ENCODE measurements around the gene FGF4. TPM values are rescaled to one million over a fixed set of nuclear protein-coding genes. Genes with fewer than 3 reads are reported as not detected.

Gene FGF4
- total RNA-seq, 1 experiment from 2014 or later = not detected

GRCh38 chr11:69760319-69760718 is 14.8 kb downstream of the FGF4 start:
- ChIA-PET CTCF (no interaction called here), POLR2A (no interaction called here)
- Histone ChIP-seq H3K36me3 (ENCODE audit: control insufficient read depth, insufficient read depth, low read length) (no peaks in the 10 kb centered on the region), H3K4me1 (no peaks in the 10 kb centered on the region), H3K9me3 (peaks cover 17% of the 10 kb centered on the region), H3K27me3 (replicated peaks; ENCODE audit: control insufficient read depth, insufficient read depth, low read length) (no peaks in the 10 kb centered on the region), H3K4me3 (ENCODE audit: low read depth, low read length) (no peak overlapping the region)
- Mint-ChIP-seq H3K4me1 (ENCODE audit: low read depth, unreplicated experiment) (no peaks in the 10 kb centered on the region), H3K27ac (ENCODE audit: unreplicated experiment) (no peak overlapping the region), H3K9me3 (ENCODE audit: unreplicated experiment) (no peaks in the 10 kb centered on the region), H3K27me3 (ENCODE audit: insufficient read depth, unreplicated experiment) (peaks cover 2% of the 10 kb centered on the region), H3K4me3 (ENCODE audit: unreplicated experiment) (no peak overlapping the region), H3K36me3 (ENCODE audit: insufficient read depth, unreplicated experiment) (no peaks in the 10 kb centered on the region)
- TF ChIP-seq, protein P1, sequence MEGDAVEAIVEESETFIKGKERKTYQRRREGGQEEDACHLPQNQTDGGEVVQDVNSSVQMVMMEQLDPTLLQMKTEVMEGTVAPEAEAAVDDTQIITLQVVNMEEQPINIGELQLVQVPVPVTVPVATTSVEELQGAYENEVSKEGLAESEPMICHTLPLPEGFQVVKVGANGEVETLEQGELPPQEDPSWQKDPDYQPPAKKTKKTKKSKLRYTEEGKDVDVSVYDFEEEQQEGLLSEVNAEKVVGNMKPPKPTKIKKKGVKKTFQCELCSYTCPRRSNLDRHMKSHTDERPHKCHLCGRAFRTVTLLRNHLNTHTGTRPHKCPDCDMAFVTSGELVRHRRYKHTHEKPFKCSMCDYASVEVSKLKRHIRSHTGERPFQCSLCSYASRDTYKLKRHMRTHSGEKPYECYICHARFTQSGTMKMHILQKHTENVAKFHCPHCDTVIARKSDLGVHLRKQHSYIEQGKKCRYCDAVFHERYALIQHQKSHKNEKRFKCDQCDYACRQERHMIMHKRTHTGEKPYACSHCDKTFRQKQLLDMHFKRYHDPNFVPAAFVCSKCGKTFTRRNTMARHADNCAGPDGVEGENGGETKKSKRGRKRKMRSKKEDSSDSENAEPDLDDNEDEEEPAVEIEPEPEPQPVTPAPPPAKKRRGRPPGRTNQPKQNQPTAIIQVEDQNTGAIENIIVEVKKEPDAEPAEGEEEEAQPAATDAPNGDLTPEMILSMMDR (IDR thresholded peaks at IDR 0.05; ENCODE audit: insufficient read depth in 1 of 2, low read depth in 1 of 2, low read length in 1 of 2, severe bottlenecking in 1 of 2, unreplicated experiment in 1 of 2) = no peak
- DNase-seq = no peak
- no TSS peak for BruUV-seq (replicated peaks)
- intact Hi-C loops (cut with micrococcal nuclease; ENCODE audit: unreplicated experiment) = no loop called here

DNA sequence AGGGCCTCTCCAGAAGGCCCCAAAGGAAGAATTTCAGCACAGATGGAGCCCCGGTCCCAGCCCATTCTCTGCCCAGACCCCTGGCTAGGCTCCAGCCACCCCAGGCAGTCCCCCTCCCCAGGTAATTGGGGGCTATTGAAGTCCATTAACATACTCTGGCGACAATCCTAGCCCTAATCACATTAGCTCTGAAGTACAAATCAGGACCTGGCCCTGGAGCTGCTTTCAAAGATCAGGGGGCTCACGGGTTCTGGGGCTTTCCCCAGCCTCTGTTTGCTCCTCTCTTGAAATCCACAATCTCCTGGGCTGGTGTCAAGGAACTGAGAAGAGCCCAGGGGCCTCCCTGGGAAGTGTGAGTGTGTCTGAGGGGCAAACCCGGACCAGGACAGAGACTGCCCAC is 22.3 kb downstream of the FGF4 start:
- Mint-ChIP-seq H3K9me3 (ENCODE audit: unreplicated experiment) (no peaks in the 10 kb centered on the region), H3K4me1 (ENCODE audit: low read depth, unreplicated experiment) (no peaks in the 10 kb centered on the region), H3K27me3 (ENCODE audit: insufficient read depth, unreplicated experiment) (no peaks in the 10 kb centered on the region), H3K27ac (ENCODE audit: unreplicated experiment) (no peak overlapping the region), H3K36me3 (ENCODE audit: insufficient read depth, unreplicated experiment) (no peaks in the 10 kb centered on the region), H3K4me3 (ENCODE audit: unreplicated experiment) (no peak overlapping the region)
- ChIA-PET CTCF (interaction anchor here (0.6 kb wide), 1 partner anchor 47 kb away, joined by 3 read pairs; no protein-coding TSS in a partner anchor), POLR2A (no interaction called here)
- Histone ChIP-seq H3K27me3 (replicated peaks; ENCODE audit: control insufficient read depth, insufficient read depth, low read length) (no peaks in the 10 kb centered on the region), H3K4me3 (ENCODE audit: low read depth, low read length) (no peak overlapping the region), H3K9me3 (peaks cover 5% of the 10 kb centered on the region), H3K36me3 (ENCODE audit: control insufficient read depth, insufficient read depth, low read length) (no peaks in the 10 kb centered on the region), H3K4me1 (no peaks in the 10 kb centered on the region)
- DNase-seq = no peak
- intact Hi-C loops (cut with micrococcal nuclease; ENCODE audit: unreplicated experiment) = no loop called here
- TF ChIP-seq, protein P1 (IDR thresholded peaks at IDR 0.05; ENCODE audit: insufficient read depth in 1 of 2, low read depth in 1 of 2, low read length in 1 of 2, severe bottlenecking in 1 of 2, unreplicated experiment in 1 of 2) = no peak
- no TSS peak for BruUV-seq (replicated peaks)

- Histone ChIP-seq H3K9me3 (peaks cover under 1% of the 10 kb centered on the region), H3K4me1 (peaks cover 6% of the 10 kb centered on the region; the same call in 1 of the 2 replicates), H3K27me3 (replicated peaks; ENCODE audit: control insufficient read depth, insufficient read depth, low read length) (no peaks in the 10 kb centered on the region), H3K36me3 (ENCODE audit: control insufficient read depth, insufficient read depth, low read length) (no peaks in the 10 kb centered on the region), H3K4me3 (ENCODE audit: low read depth, low read length) (no peak overlapping the region)
- TF ChIP-seq, protein P1 (IDR thresholded peaks at IDR 0.05; ENCODE audit: insufficient read depth in 1 of 2, low read depth in 1 of 2, low read length in 1 of 2, severe bottlenecking in 1 of 2, unreplicated experiment in 1 of 2) = no peak
- H3K9me3 Mint-ChIP-seq (ENCODE audit: unreplicated experiment) = no peaks in the 10 kb centered on the region
- no peak for DNase-seq
- no peaks in the 10 kb centered on the region for H3K36me3 Mint-ChIP-seq (ENCODE audit: insufficient read depth, unreplicated experiment)
- H3K27me3 Mint-ChIP-seq (ENCODE audit: insufficient read depth, unreplicated experiment) = no peaks in the 10 kb centered on the region
- H3K4me3 Mint-ChIP-seq (ENCODE audit: unreplicated experiment) = no peak overlapping the region
- ChIA-PET POLR2A (no interaction called here), CTCF (no interaction called here)
- BruUV-seq (replicated peaks) = no TSS peak
- H3K4me1 Mint-ChIP-seq (ENCODE audit: low read depth, unreplicated experiment) = no peaks in the 10 kb centered on the region
- no peak overlapping the region for H3K27ac Mint-ChIP-seq (ENCODE audit: unreplicated experiment)
- intact Hi-C loops (cut with micrococcal nuclease; ENCODE audit: unreplicated experiment) = no loop called here
Measured at GRCh38 chr11:69750875-69751597, 24.1 kb downstream of the FGF4 start.
